Amygdala (tissue), 56 donors: ENCODE results near the gene CMBL.
A peak's percentile ranks its signal among the peaks of the same experiment; 100 is the strongest.
"Not testable (repeated sequence)": the region's sequence is repeated elsewhere in the genome, so short reads cannot be mapped to it uniquely, and the experiment has no call there.

Experiments
- DNase-seq, 56 donors: peaks; one replicate each; lab custom pipeline; 2025; lab: John Stamatoyannopoulos, UW

The CMBL gene

DNA sequence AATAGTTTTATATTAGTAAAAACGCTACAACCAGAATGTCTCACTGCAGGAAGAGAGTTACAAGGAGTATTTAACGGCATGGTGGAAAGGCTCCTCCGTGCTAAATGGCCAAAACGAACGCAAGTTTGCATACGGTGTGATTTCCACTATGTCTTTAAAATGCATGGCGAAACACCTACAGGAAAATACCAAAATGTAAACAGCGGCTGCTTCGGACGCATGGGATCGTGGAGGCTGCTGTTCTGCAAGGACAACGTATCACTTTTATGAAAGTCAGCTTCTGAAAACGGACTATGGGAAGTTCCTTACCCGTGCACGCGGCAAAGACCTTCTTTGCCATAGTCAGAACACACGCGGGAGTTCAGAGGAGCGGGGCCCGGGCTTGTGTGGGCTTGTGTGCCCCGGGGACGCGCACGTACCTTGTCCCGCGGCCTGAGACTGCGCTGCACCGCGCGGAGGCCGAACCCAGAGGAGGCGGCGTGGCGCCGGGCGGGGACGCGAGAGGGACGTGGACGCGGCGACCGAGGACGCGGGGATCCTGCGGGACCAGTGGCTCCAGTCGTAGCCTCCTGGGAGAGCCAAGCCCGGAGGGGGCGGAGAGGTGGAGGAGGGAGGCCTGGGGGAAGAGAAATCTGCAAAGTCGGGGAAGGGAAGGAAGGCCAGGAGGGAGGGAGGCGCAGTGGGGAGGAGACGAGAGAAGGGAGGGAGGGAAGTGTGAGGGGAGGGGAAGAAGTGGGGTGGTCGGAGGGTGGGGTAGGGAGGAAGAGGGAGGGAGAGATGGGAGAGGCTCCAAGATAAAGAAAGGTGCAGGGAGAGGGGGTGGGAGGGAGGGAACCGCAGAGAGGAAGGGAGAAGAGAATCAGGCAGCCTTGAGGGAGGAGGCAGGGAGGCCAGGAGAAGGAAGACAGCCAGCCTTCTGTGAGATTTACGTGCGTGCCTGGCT lies at the start of gene CMBL:
Gene CMBL (minus strand): TSS at position 697 of the 943 bp plus-strand sequence. CDS start 17,140 bp downstream, outside the sequence.
- peak in 32 of 56 donors; percentile 7 to 61 (median 33) for DNase-seq

- DNase-seq: no peak
These were observed 47.6 kb upstream of the CMBL start for GRCh38 chr5:10355071-10355889.

DNA sequence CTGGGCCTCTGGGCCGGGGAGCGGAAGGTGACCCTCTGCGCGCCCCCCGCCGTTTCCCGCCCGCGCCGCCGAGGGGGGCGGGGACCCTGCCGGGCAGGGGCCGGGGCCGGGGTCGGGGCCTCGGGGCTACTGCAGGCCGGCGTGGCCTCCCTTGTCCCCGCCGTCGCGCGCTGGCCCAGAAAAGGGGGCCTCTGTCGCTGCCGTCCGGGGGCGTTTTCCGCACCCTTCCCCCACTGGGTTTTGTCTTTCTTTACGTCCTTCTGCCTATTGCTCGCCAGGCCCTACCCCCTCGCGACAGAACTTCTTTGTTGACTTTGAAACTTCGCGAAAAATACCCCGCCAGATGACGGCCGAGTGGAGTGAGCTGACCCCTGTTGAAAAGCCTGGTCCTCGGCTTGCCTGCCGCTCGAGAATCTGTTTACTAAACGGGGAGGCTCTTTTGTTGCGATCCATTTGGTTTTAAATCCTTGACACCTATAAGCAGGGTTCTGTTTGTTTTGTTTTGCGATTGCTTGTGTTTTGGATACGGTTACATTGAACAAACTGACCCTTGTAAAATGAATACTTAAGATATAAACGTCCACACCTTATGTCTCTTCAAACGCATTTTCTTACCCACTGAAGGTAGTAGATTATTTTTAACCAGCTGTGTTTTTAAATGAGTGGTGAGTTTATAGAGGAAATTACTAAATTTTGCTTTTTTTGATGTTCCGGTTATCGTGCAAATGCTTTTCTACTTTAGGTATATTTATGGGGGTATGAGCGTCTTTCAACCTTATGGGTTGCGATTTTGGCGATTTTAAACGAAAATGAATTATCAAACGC lies 46.6 kb upstream of the CMBL start:
- peak in 8 of 56 donors; percentile 33 to 66 (median 44) for DNase-seq

- peak; percentile 53 to 95 (median 86) for DNase-seq
These were observed 45.7 kb upstream of the CMBL start, which contains the start of gene MARCHF6 for GRCh38 chr5:10353241-10354047. Gene MARCHF6, plus strand, starts transcription at chr5:10353695. Its CDS starts 204 bp downstream, at chr5:10353899.

GRCh38 chr5:10352430-10353240 lies 44.9 kb upstream of the CMBL start:
- peak in 5 of 56 donors; percentile 31 to 83 (median 64) for DNase-seq

- DNase-seq: no peak
These were observed 44.2 kb upstream of the CMBL start for GRCh38 chr5:10351919-10352318.

DNA sequence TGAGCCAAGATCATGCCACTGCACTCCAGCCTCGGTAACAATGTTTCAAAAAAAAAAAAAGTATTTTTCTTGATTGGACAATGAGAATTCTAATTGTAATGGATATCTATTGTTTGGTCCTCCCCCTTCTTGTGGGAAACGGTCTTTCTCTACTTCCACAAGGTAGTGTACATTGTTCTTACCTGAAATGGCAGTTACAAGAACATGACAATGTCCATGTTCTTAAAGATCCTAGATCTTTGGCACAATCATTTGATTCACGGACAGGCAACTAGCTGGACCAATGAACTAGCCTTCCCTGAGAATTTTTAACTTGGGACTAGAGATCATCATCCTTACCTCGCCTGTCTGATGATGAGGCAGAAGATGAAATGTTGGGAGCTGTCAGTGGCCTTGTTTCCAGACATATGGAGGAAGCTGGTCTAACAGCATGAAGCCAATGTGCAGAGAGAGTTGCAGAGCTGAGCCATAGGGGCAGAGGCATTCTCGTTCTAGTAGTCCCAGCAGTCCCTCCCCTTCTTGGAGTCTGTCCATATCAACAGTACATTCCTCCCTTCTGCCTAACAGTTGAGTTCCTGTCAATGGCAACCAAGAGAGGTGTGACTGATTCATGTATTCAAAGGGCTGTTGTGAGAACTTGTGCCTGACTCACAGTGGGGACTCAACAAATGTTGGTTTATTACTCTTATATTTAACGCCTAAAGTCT lies 43.6 kb upstream of the CMBL start:
- DNase-seq: no peak

GRCh38 chr5:10348258-10348657 lies 40.6 kb upstream of the CMBL start:
- DNase-seq: no peak

DNA sequence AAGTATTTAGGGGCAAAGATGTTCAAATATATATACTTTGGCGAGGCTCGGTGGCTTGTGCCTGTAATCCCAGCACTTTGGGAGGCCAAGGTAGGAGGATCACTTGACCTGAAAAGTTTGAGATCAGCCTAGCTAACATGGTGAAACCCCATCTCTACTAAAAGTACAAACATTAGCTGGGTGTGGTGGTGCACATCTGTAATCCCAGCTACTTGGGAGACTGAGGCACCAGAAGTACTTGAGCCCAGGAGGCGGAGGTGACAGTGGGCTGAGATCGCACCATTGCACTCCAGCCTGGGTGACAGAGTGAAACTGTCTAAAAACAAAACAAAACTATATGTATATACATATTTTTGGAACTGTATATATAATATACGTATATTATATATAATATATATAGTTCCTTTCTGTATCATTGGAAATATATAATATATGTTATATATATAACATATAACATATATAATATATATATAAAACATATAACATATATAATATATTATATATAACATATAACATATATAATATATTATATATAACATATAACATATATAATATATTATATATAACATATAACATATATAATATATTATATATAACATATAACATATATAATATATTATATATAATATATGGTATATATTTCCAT lies 36.9 kb upstream of the CMBL start:
- not testable (repeated sequence) for DNase-seq

DNA sequence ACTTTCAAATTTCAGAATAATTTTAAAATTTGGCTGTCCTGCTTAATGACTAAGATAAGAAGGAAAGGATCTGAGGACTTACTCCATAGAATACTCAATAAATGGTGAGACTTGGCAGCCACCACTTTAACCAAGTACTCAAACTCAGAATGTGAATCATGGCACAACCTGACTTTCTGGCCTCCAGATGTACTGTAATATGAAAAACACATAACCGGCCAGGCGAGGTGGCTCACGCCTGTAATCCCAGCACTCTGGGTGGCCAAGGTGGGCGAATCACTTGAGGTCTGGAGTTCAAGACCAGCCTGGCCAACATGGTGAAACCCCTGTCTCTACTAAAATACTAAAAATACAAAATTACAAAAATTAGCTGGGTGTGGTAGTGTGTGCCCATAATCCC lies 35.8 kb upstream of the CMBL start:
- no peak for DNase-seq

DNA sequence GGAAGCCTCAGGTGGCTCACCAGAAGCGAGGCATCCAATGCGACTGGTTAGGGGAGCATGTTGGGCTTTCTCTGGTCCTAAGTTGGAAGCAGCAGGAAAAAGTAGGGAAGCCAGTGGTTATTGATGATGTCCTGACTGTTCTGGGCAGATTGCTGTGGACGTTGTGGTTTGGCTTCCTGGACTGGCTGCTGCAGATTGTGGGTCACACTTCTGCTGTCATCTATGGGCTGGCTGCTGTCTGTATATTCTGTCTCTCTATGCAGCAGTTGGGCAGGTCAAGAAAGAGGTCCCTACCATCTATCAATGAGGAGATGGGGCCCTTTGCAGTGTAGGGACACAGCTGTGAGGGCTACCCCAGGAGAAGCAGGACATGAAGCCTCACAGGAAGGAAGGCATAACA lies 32.3 kb upstream of the CMBL start:
- no peak for DNase-seq

DNA sequence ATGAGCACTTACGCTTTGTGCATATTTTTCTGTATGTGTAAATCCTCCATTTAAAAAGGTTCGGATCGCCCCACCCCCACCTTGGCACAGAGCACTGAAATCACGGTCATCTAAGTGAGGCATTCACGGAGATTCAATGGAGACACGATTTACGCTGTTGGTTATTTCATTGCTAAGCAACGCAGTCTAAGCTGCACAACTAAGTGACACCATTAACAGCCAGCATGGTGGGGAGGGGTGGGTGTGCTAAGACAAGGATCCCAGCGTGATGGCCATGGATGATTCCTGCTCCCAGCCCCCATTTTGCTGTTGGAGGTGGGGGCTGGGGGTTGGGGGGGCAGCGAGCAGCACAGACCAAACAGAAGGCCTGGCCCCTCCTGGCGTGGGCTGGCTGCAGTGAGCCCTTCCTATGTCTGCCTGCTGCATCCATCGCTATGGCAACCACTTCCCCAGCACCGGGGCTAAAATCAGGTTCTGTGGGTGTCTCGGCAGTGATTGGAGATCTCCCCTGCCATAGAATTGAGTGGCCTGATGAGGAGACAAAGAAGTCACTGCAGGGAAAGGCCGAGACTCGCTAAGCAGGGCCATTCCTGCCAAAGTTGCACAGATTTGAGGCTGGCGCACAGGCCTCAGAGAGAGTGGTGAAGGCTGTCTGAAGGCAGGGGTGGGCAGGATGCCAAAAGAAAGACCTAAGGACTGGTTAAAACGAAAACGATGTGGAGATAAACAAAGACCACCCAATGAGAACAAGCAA lies 31.5 kb upstream of the CMBL start:
- DNase-seq: peak in 43 of 56 donors; percentile 18 to 86 (median 55)

- DNase-seq: no peak
These were observed 31.0 kb upstream of the CMBL start for GRCh38 chr5:10338686-10339057.

DNA sequence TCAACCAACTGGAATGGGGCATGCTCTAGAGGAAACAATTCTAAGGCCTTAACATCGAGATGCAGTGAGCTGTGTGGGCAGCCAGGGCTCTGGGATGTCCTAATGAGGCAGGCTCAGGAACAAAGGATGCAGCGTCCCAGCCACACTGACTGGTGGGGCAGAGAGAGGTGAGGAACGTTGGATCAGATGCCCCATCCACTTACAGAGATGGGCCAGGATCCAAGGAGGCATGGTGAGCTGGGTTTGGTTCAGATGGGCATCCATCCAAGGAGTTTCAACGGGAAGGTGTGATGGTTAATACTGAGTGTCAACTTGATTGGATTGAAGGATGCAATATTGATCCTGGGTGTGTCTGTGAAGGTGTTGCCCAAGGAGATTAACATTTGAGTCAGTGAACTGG lies 30.3 kb upstream of the CMBL start:
- no peak for DNase-seq

DNA sequence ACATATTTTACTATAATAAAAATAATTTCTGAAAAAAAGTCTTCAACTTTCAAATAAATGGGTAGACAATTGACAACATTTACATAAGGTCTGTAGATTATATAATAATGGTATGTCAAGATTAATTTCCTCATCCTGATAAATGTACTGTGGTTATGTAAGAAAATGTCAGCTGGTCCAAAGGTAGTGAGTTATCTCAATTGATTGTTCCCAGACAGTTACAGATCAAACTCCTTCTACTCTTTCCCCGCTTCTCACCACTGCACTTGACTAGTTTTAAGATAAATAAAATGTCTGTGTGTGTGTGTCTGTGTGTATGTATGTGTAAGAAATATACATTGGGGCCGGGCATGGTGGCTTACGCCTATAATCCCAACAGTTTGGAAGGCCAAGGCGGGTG lies 29.4 kb upstream of the CMBL start:
- no peak for DNase-seq

GRCh38 chr5:10335711-10336470 lies 28.2 kb upstream of the CMBL start:
- no peak for DNase-seq
